K562 (cell line): ENCODE data around the gene TRIM45. TPM values are rescaled to one million over a fixed set of nuclear protein-coding genes. Genes with fewer than 3 reads are reported as not detected.
A peak's percentile ranks its signal among the peaks of the same experiment; 100 is the strongest.

Source experiments
- ATAC-seq: fragments of 200-7000 bp; cut with Tn5 transposase; 3 replicates; pipeline ENCODE4 v1.9.1; 2020; ENCODE audit warnings: moderate library complexity
- BruUV-seq: library from RNA; stranded (reverse); fragments of 400-500 nt; replicated peaks from 2 replicates; lab custom pipeline; 2021; lab: Mats Ljungman, UMichigan
- CTCF ChIA-PET: fragments of 300-600 bp; formaldehyde crosslinking; extraction: SDS; loops from one replicate; lab custom pipeline; 2021; ENCODE audit warnings: low intra/inter-chr PET ratio; lab: Yijun Ruan, JAX
- POLR2A ChIA-PET: fragments of 300-600, 350-650 bp; sonication (Branson Sonifier 250); formaldehyde crosslinking; extraction: SDS; loops from one replicate; lab custom pipeline; 2021; ENCODE audit warnings: antibody characterized with exemption, inconsistent platforms; lab: Yijun Ruan, JAX
- DNase-seq, 4 experiments: peaks; one replicate each; pipeline versions ENCODE4 v3.0.0 to v3.0.0-alpha.2; 2011 to 2018; ENCODE audit warnings: low spot score in 3 of 4, mixed read lengths in 3 of 4; ENCODE audit errors: extremely low read depth in 1 of 4
- FAIRE-seq: peaks from 2 replicates; lab custom pipeline; 2011; peaks lifted over from hg19 to GRCh38; lab: Jason Lieb, UNC
- H2AFZ ChIP-seq: 2 replicates; pipeline ENCODE4 v1.6.0; 2011; ENCODE audit warnings: low read depth, low read length, control low read depth, inconsistent platforms
- H3K27ac ChIP-seq: fragments of 200-600 bp; 3 replicates; pipeline ENCODE4 v1.8.0; 2011; ENCODE audit warnings: low read depth, mild to moderate bottlenecking, control low read depth, inconsistent platforms, low read length, moderate library complexity, mixed read lengths; ENCODE audit errors: extremely low read depth
- H3K27me3 ChIP-seq, 2 experiments: fragments of 300-600 bp in 1 of 2; 2 replicates in 1 of 2; 3 replicates in 1 of 2; pipeline versions ENCODE4 v1.6.0 to v1.8.0; 2011; ENCODE audit warnings: inconsistent platforms in 2 of 2, low read length in 2 of 2, mild to moderate bottlenecking in 1 of 2, mixed read lengths in 1 of 2, moderate library complexity in 1 of 2; ENCODE audit not compliant: control insufficient read depth in 2 of 2, insufficient read depth in 2 of 2
- H3K36me3 ChIP-seq: fragments of 300-600 bp; 3 replicates; pipeline ENCODE4 v1.8.0; 2011; ENCODE audit warnings: mild to moderate bottlenecking, low read length, inconsistent platforms; ENCODE audit not compliant: control insufficient read depth, insufficient read depth
- H3K4me1 ChIP-seq, 2 experiments: fragments of 200-600 bp in 1 of 2; replicated peaks in 1 of 2; 2 replicates in 1 of 2; 3 replicates in 1 of 2; pipeline versions ENCODE4 v1.5.1 to v1.8.0; 2011; ENCODE audit warnings: inconsistent platforms in 2 of 2, low read length in 2 of 2, mild to moderate bottlenecking in 1 of 2, mixed read lengths in 1 of 2, moderate library complexity in 1 of 2; ENCODE audit not compliant: control insufficient read depth in 2 of 2, insufficient read depth in 2 of 2
- H3K4me2 ChIP-seq: 2 replicates; pipeline ENCODE4 v1.6.1; 2011; ENCODE audit warnings: low read length, control low read depth, inconsistent platforms, mixed read lengths; ENCODE audit not compliant: insufficient read depth
- H3K4me3 ChIP-seq: fragments of 200-600 bp; sonication (generic), shearing (Covaris generic); 2 replicates; pipeline ENCODE4 v1.5.1; 2016; ENCODE audit warnings: control low read depth, inconsistent platforms
- H3K79me2 ChIP-seq: fragments of 200-600 bp; 3 replicates; pipeline ENCODE4 v1.8.0; 2011; ENCODE audit warnings: low read length, inconsistent platforms; ENCODE audit not compliant: control insufficient read depth, insufficient read depth
- H3K9ac ChIP-seq, 2 experiments: 2 replicates each; pipeline versions ENCODE4 v1.6.0 to v1.6.1; 2011; ENCODE audit warnings: low read depth in 2 of 2, low read length in 2 of 2, control low read depth in 1 of 2, inconsistent platforms in 1 of 2, mild to moderate bottlenecking in 1 of 2, mixed read lengths in 1 of 2; ENCODE audit not compliant: insufficient read depth in 1 of 2
- H3K9me1 ChIP-seq: one replicate; pipeline ENCODE4 v1.6.0; 2011; ENCODE audit warnings: inconsistent platforms, mild to moderate bottlenecking, low read length, moderate library complexity; ENCODE audit not compliant: control insufficient read depth, insufficient read depth
- H3K9me3 ChIP-seq: replicated peaks from 2 replicates; pipeline ENCODE4 v1.5.1; 2011; ENCODE audit warnings: low read depth, low read length, inconsistent platforms; ENCODE audit not compliant: control insufficient read depth, insufficient read depth
- H4K20me1 ChIP-seq: replicated peaks from 2 replicates; pipeline ENCODE4 v1.6.1; 2011; ENCODE audit warnings: low read length, inconsistent platforms, mixed read lengths; ENCODE audit not compliant: control insufficient read depth, insufficient read depth
- AFF4 ChIP-seq: sonication (generic); formaldehyde crosslinking; IDR thresholded peaks from 2 replicates; pipeline ENCODE4 v1.8.0; 2023; ENCODE audit warnings: mild to moderate bottlenecking, missing genetic modification reagents
- CEBPG ChIP-seq, 3 experiments: fragments of 200-800 bp in 1 of 3; sonication (Bioruptor generic) in 1 of 3; sonication (generic) in 1 of 3; formaldehyde crosslinking in 1 of 3; IDR thresholded peaks in 2 of 3; conservative IDR thresholded peaks in 1 of 3; 2 replicates each; pipeline versions ENCODE4 v1.6.1 to v1.8.0; 2016 to 2022; ENCODE audit warnings: missing compliant biosample characterization in 2 of 3, missing genetic modification characterization in 2 of 3, mild to moderate bottlenecking in 1 of 3, missing genetic modification reagents in 1 of 3
- CHD4 ChIP-seq: fragments of 200-600 bp; sonication (generic); IDR thresholded peaks from 3 replicates; pipeline ENCODE4 v1.6.1; 2012; ENCODE audit warnings: low read depth, mild to moderate bottlenecking, mixed read lengths, low read length, inconsistent platforms; ENCODE audit not compliant: insufficient read depth, insufficient replicate concordance, poor library complexity, severe bottlenecking
- CTCF ChIP-seq, 3 experiments: IDR thresholded peaks in 2 of 3; conservative IDR thresholded peaks in 1 of 3; 2 replicates each; pipeline ENCODE4 v1.5.1; 2011 to 2012; ENCODE audit warnings: low read length in 3 of 3, mild to moderate bottlenecking in 3 of 3, control low read depth in 2 of 3, improper control_type of control experiment in 1 of 3, inconsistent platforms in 1 of 3, low read depth in 1 of 3, mixed read lengths in 1 of 3, moderate library complexity in 1 of 3; ENCODE audit not compliant: insufficient read depth in 2 of 3
- HDAC1 ChIP-seq, 2 experiments: fragments of 450-650 bp; IDR thresholded peaks; 2 replicates each; pipeline ENCODE4 v1.6.1; 2016 to 2017; ENCODE audit warnings: inconsistent platforms in 1 of 2, mild to moderate bottlenecking in 1 of 2, moderate library complexity in 1 of 2
- MLLT1 ChIP-seq, 2 experiments: fragments of 450-650 bp; IDR thresholded peaks; 2 replicates each; pipeline ENCODE4 v1.6.1; 2016
- MXI1 ChIP-seq: IDR thresholded peaks from 2 replicates; pipeline ENCODE4 v1.6.1; 2011; ENCODE audit warnings: low read depth, mild to moderate bottlenecking, improper control_type of control experiment, low read length
- PHF8 ChIP-seq: fragments of 200-600 bp; sonication (generic); IDR thresholded peaks from 2 replicates; pipeline ENCODE4 v1.6.1; 2012; ENCODE audit warnings: mixed run types, mild to moderate bottlenecking, inconsistent platforms, low read length, moderate library complexity, borderline replicate concordance
- RAD21 ChIP-seq, 2 experiments: fragments of 250-450 bp in 1 of 2; fragments of 450-650 bp in 1 of 2; sonication (Bioruptor Pico) in 1 of 2; formaldehyde crosslinking in 1 of 2; IDR thresholded peaks in 1 of 2; conservative IDR thresholded peaks in 1 of 2; 2 replicates each; pipeline versions ENCODE4 v1.4.0 to v1.8.0; 2020 to 2022; ENCODE audit warnings: mild to moderate bottlenecking in 2 of 2, moderate library complexity in 1 of 2
- TAF9B ChIP-seq: fragments of 450-650 bp; IDR thresholded peaks from 2 replicates; pipeline ENCODE4 v1.6.1; 2018; ENCODE audit warnings: mild to moderate bottlenecking; ENCODE audit not compliant: partially characterized antibody
- TCF7L2 ChIP-seq: fragments of 150-350 bp; IDR thresholded peaks from 2 replicates; pipeline ENCODE4 v1.6.1; 2016; ENCODE audit warnings: low read depth, mild to moderate bottlenecking, low read length, moderate library complexity
- ZKSCAN8 ChIP-seq: fragments of 200-800 bp; sonication (Bioruptor generic); IDR thresholded peaks from 2 replicates; pipeline ENCODE4 v1.6.1; 2016; ENCODE audit warnings: missing genetic modification characterization, missing compliant biosample characterization
- WGBS: fragments of 100-300 bp; shearing (Covaris generic); methylation state at CpG from one replicate; pipeline ENCODE4 v1.1.6; 2016; ENCODE audit warnings: low coverage, mixed read lengths; ENCODE audit not compliant: insufficient coverage; ENCODE audit errors: missing lambda C conversion rate; 5-methylcytosine and 5-hydroxymethylcytosine counted together
- in situ Hi-C: fragments of 300-500 bp; cut with MboI; formaldehyde crosslinking; loops from 4 replicates; pipeline ENCODE4 v1.15.0; 2018; ENCODE audit warnings: inconsistent platforms, mixed read lengths
- intact Hi-C: fragments of 100-400 bp; cut with micrococcal nuclease; formaldehyde crosslinking; loops from 2 replicates; pipeline ENCODE4 v1.14.2; 2022
- polyA plus RNA-seq, 8 experiments: library from polyadenylated mRNA; depleted of rRNA in 4 of 8; stranded (reverse) in 5 of 8; unstranded in 3 of 8; fragments of >200 nt; fragmentation: Nextera tagmentation in 2 of 8; fragmentation: Illumina TruSeq in 1 of 8; extraction: Ambion mirVana in 2 of 8; extraction: Trizol in 1 of 8; gene quantifications; 2 replicates each; pipeline versions ENCODE4 v1.2.1 to v1.2.3, GENCODE V29; 2011 to 2014; ENCODE audit warnings: inconsistent platforms in 1 of 8, missing spikeins in 1 of 8
- total RNA-seq, 7 experiments: library from RNA; depleted of rRNA in 6 of 7; stranded (reverse); fragments of >200 nt in 6 of 7; fragmentation: Illumina TruSeq in 2 of 7; extraction: Trizol in 2 of 7; gene quantifications; 2 replicates each; pipeline versions ENCODE4 v1.2.1 to v1.2.3, GENCODE V29; 2011 to 2021; ENCODE audit warnings: low replicate concordance in 1 of 7

Gene TRIM45
- total and polyA plus RNA-seq, 9 of the 15 experiments (the other 6 are each of a cell fraction or from before 2014, with no cell fraction given): 1.9 to 6.2 (median 3.6) TPM

- in situ Hi-C loops (no loop called here), intact Hi-C loops (no loop called here)
- no peak overlapping the region for H3K4me2 ChIP-seq
- H3K4me1 ChIP-seq: no peaks in the 10 kb centered on the region
- no TSS peak for BruUV-seq
- WGBS: 0% methylated on average over 2 of the region's 2 CpGs
- TF ChIP-seq TCF7L2 (no peak), TAF9B (no peak), MXI1 (no peak), RAD21 (CRISPR knock-in tag; conservative IDR thresholded peaks at IDR 0.05 in 1 of 2, IDR thresholded peaks at IDR 0.05 in 1 of 2) (peak in 1 of 2 experiments; percentile 22; a peak in 1 of 4 replicates), CTCF (IDR thresholded peaks at IDR 0.05 in 2 of 3, conservative IDR thresholded peaks at IDR 0.05 in 1 of 3; ENCODE audit: insufficient read depth in 2 of 3, low read depth in 1 of 3, low read length in 3 of 3) (peak in 1 of 3 experiments; percentile 17; a peak in 1 of 6 replicates), CEBPG (CRISPR knock-in tag; IDR thresholded peaks at IDR 0.05) (no peak), CEBPG (tag; conservative IDR thresholded peaks at IDR 0.05 in 1 of 2, IDR thresholded peaks at IDR 0.05 in 1 of 2) (0 out of 4 replicates have a peak, but pooled peaks of 1 of the 2 experiments have one; percentile 10), MLLT1 (IDR thresholded peaks at IDR 0.05) (no peak), CHD4 (no peak), AFF4 (CRISPR knock-in tag) (no peak), ZKSCAN8 (CRISPR knock-in tag) (no peak), HDAC1 (IDR thresholded peaks at IDR 0.05) (no peak), PHF8 (no peak)
- ATAC-seq (no peak), FAIRE-seq (no peak), DNase-seq (no peak)
- no peaks in the 10 kb centered on the region for H3K9me1 ChIP-seq
- H3K79me2 ChIP-seq: no peaks in the 10 kb centered on the region
- POLR2A ChIA-PET: no interaction called here
- CTCF ChIA-PET: interaction anchor here (0.6 kb wide), 1 partner anchor 181 kb away, joined by 3 read pairs; no protein-coding TSS in a partner anchor
- peaks cover 11 to 20% of the 10 kb centered on the region in 2 experiments; a peak in 4 of 5 replicates for H3K27me3 ChIP-seq
- no peak overlapping the region for H3K4me3 ChIP-seq
- no peak overlapping the region for H2AFZ ChIP-seq
- no peaks in the 10 kb centered on the region for H4K20me1 ChIP-seq
- no peaks in the 10 kb centered on the region for H3K9me3 ChIP-seq
- H3K9ac ChIP-seq: no peak overlapping the region
- no peaks in the 10 kb centered on the region for H3K36me3 ChIP-seq
- no peak overlapping the region for H3K27ac ChIP-seq
Measured at GRCh38 chr1:117150316-117150715, 28.8 kb upstream of the TRIM45 start.
